Activated B cell treated with CpG ODN at 0.5 μM for 24 hours (primary cell): ENCODE measurements around the gene KRT17. TPM values are rescaled to one million over a fixed set of nuclear protein-coding genes. Genes with fewer than 3 reads are reported as not detected.

ENCODE experiments used
- ATAC-seq: fragments of 200-7000 bp; cut with Tn5 transposase; one replicate; pipeline ENCODE4 v1.10.0; 2021; ENCODE audit warnings: low read depth, mild to moderate bottlenecking, moderate library complexity
- CTCF ChIA-PET: fragments of 350-600 bp; sonication (Branson Sonifier 250); formaldehyde crosslinking; loops from one replicate; lab custom pipeline; 2021; ENCODE audit warnings: antibody characterized with exemption; lab: Charles Lee
- POLR2A ChIA-PET: fragments of 350-600 bp; sonication (Branson Sonifier 250); formaldehyde crosslinking; loops from one replicate; lab custom pipeline; 2021; ENCODE audit warnings: antibody characterized with exemption; lab: Charles Lee
- DNase-seq: peaks from one replicate; pipeline ENCODE4 v3.0.0; 2022
- H3K27ac Mint-ChIP-seq: one replicate; pipeline ENCODE4 v1.8.0; 2020; ENCODE audit warnings: mixed read lengths
- H3K27me3 Mint-ChIP-seq: one replicate; pipeline ENCODE4 v1.8.0; 2021; ENCODE audit warnings: mixed read lengths
- H3K36me3 Mint-ChIP-seq: one replicate; pipeline ENCODE4 v1.8.0; 2021; ENCODE audit warnings: low read depth, mixed read lengths
- H3K4me1 Mint-ChIP-seq: one replicate; pipeline ENCODE4 v1.8.0; 2021; ENCODE audit warnings: mixed read lengths
- H3K4me3 Mint-ChIP-seq: one replicate; pipeline ENCODE4 v1.8.0; 2020; ENCODE audit warnings: mild to moderate bottlenecking, mixed read lengths
- H3K9me3 Mint-ChIP-seq: one replicate; pipeline ENCODE4 v1.8.0; 2020; ENCODE audit warnings: mixed read lengths
- intact Hi-C: fragments of 100-400 bp; cut with micrococcal nuclease; formaldehyde crosslinking; loops from one replicate; pipeline ENCODE4 v1.15.1; 2024
- total RNA-seq: library from RNA; stranded (reverse); gene quantifications from 2 replicates; pipeline ENCODE4 v1.2.3, GENCODE V29; 2022
- TF ChIP-seq, protein P1 (sequence below): fragments of 200-600 bp; IDR thresholded peaks from one replicate; pipeline ENCODE4 v1.8.0; 2022; ENCODE audit warnings: antibody characterized with exemption, mild to moderate bottlenecking

KRT17 gene
- total RNA-seq, 1 donor from 2014 or later, result not detected

DNA sequence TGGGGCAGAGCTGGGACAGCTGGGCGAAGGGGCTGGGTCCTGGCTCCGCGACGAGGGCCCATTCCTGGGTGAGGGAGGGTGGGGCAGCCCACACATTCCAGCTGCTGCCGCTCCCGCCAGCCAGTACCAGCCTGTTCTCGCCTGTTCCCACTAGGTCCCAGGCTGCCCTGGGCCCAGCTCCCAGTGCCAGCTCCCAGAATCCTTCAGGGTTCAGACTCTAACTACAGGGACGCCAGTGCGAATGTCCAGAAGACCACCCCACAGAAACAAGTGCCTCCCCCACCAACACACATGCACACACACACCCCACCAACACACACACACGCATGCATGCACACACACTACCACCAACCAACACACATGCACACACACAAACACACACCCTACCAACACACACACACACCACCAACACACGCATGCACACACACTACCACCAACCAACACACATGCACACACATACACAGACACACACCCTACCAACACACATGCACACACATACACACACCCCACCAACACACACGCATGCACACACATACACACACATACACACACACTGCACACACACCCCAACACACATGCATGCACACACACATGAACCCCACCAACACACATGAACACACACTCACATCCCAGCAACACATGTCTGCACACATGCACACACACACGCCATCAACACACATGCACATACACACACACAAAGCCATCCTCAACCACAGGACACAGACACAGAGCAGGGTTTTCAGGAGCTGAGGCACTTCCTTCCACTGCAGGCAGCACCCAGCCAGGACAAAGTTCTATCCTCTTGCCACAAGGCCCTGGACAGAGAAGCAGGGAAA is 27.5 kb upstream of the KRT17 start:
- no peak for ATAC-seq
- no peaks in the 10 kb centered on the region for H3K36me3 Mint-ChIP-seq
- ChIA-PET CTCF (interaction anchor here (5.0 to 5.3 kb wide), 2 partner anchors 10 to 15 kb away, joined by 66 to 150 read pairs; no protein-coding TSS in a partner anchor), POLR2A (no interaction called here)
- H3K4me1 Mint-ChIP-seq, result peaks cover 10% of the 10 kb centered on the region
- intact Hi-C loops, result no loop called here
- H3K27me3 Mint-ChIP-seq, result no peaks in the 10 kb centered on the region
- DNase-seq, result no peak
- TF ChIP-seq, protein P1, sequence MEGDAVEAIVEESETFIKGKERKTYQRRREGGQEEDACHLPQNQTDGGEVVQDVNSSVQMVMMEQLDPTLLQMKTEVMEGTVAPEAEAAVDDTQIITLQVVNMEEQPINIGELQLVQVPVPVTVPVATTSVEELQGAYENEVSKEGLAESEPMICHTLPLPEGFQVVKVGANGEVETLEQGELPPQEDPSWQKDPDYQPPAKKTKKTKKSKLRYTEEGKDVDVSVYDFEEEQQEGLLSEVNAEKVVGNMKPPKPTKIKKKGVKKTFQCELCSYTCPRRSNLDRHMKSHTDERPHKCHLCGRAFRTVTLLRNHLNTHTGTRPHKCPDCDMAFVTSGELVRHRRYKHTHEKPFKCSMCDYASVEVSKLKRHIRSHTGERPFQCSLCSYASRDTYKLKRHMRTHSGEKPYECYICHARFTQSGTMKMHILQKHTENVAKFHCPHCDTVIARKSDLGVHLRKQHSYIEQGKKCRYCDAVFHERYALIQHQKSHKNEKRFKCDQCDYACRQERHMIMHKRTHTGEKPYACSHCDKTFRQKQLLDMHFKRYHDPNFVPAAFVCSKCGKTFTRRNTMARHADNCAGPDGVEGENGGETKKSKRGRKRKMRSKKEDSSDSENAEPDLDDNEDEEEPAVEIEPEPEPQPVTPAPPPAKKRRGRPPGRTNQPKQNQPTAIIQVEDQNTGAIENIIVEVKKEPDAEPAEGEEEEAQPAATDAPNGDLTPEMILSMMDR, result no peak
- H3K27ac Mint-ChIP-seq, result no peak overlapping the region
- H3K4me3 Mint-ChIP-seq, result no peak overlapping the region
- H3K9me3 Mint-ChIP-seq, result no peaks in the 10 kb centered on the region

DNA sequence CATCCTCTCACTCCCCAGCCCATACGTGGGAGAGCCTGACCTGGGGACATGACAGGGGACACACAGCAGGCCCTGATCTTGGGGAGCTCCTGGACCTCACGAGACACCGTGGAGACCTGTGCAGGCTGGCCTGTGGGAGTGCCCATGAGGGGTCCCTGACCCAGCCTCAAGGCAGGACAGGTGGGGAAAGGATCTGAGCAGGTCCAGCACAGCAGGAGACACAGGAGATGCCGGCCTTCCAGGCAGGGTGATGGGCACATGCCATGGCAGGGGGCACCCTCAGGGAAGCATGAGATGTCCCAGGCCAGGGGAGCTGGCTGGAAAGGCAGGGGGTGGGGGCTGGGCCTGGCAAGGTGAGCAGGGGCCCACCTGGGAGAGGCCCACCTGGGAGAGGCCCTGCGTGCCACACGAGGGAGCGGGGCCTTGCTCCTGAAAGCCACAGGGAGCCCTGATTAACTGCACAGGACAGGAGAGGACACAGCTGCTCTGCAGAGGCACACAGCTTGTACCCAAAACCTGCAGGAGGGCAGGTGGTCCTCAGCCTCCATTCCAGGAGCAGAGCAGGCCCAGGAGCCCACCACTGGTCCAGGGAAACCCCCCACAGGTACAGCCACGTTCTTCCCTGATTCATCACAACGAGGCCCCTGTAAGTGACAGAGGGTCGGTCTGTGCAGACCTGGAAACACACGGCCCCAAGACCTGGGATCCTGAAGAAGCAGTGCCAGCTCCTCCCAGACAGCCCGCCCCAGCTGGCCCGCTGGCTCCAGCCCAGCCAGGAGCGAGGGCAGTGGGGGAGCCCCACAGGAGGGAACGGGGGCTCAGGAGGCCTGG is 26.6 kb upstream of the KRT17 start:
- H3K4me3 Mint-ChIP-seq, result no peak overlapping the region
- DNase-seq (no peak), ATAC-seq (no peak)
- CTCF ChIA-PET, result interaction anchor here (1.6 to 5.3 kb wide), 3 partner anchors 11 to 45 kb away, joined by 4 to 150 read pairs (median 66); no protein-coding TSS in a partner anchor
- TF ChIP-seq, protein P1, result no peak
- no peaks in the 10 kb centered on the region for H3K9me3 Mint-ChIP-seq
- no peaks in the 10 kb centered on the region for H3K27me3 Mint-ChIP-seq
- POLR2A ChIA-PET, result no interaction called here
- H3K27ac Mint-ChIP-seq, result no peak overlapping the region
- no peaks in the 10 kb centered on the region for H3K36me3 Mint-ChIP-seq
- intact Hi-C loops, result no loop called here
- peaks cover 10% of the 10 kb centered on the region for H3K4me1 Mint-ChIP-seq

DNA sequence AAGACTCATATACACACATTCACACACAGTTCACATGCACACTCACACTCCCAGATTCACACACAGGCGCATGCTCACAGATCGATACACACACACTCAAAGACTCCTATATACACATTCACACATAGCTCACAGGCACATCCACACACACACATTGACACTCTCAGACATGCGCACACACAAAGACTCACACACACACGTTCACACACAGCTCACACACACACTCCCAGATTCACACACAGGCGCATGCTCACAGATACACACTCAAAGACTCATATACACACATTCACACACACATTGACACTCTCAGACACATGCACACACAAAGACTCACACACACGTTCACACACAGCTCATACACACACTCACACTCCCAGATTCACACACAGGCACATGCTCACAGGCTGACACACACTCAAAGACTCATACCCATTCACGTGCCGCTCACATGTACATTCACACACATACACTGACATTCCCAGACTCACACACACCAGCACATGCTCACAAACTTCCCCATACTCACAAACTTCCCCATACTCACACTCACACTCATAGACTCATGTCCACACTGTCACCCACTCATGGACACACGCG is 25.6 kb upstream of the KRT17 start:
- TF ChIP-seq, protein P1, result no peak
- intact Hi-C loops, result loop anchor here (5.0 kb wide), 4 partner anchors 328 to 1293 kb away; partner anchors contain the start of gene IGFBP4
- H3K9me3 Mint-ChIP-seq, result no peaks in the 10 kb centered on the region

DNA sequence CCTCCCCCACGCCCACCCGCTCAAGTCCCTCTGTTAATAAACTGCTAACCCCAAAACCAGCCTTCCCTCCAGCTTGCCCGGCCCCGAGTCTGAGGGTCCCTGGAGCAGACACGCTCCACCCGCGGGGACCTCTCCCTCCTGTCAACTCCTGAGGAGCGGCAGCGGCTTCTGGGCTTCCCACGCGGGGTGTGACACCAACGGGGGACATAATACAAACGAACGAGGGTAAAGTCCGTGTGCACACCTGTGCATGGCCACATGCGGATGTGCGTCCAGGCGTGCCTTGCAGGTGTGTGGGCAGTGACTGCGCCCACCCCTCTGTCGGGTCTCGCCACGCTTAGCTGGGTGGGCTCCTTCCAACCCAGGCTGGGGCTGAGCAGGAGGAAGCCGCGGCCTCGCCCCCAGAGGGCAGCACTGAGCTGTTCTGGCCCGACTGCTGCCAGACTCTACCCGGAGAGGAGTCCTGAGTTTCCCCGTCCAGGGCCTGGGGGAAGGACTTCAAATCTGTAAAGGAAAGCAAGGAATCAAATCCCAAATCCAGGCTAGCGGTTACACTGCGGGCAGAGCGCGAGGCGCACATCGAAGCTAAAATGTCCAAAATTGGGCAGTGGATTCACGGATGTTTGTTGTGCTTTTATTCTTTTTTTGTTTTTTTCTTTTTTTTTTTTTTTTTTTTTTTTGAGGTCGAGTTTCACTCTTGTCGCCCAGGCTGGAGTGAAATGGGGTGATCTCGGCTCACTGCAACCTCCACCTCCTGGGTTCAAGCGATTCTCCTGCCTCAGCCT is 24.2 kb upstream of the KRT17 start:
- TF ChIP-seq, protein P1, result peak; percentile 88
- H3K4me1 Mint-ChIP-seq, result peaks cover 10% of the 10 kb centered on the region
- H3K9me3 Mint-ChIP-seq, result no peaks in the 10 kb centered on the region
- peak; percentile 85 for DNase-seq
- H3K36me3 Mint-ChIP-seq, result no peaks in the 10 kb centered on the region
- intact Hi-C loops, result loop anchor here (1.0 to 5.0 kb wide), 13 partner anchors 14 to 1291 kb away; partner anchors contain the start of genes EIF1 and IGFBP4
- peak overlapping the region; percentile 79 for H3K4me3 Mint-ChIP-seq
- CTCF ChIA-PET, result interaction anchor here (0.7 to 5.3 kb wide), 21 partner anchors 9 to 1287 kb away, joined by 3 to 150 read pairs (median 5); partner anchors contain the start of genes EIF1 and TOP2A
- POLR2A ChIA-PET, result interaction anchor here (0.6 to 2.5 kb wide), 10 partner anchors 8 to 1098 kb away, joined by 3 to 34 read pairs (median 6); partner anchors contain the start of gene EIF1
- peak; percentile 91 for ATAC-seq
- peak overlapping the region; percentile 54 for H3K27ac Mint-ChIP-seq
- no peaks in the 10 kb centered on the region for H3K27me3 Mint-ChIP-seq

More for the DNA sequence above, 25.6 kb upstream of the KRT17 start:
- Mint-ChIP-seq H3K27me3 (no peaks in the 10 kb centered on the region), H3K27ac (no peak overlapping the region), H3K4me3 (no peak overlapping the region), H3K4me1 (peaks cover 10% of the 10 kb centered on the region), H3K36me3 (no peaks in the 10 kb centered on the region)
- ChIA-PET CTCF (interaction anchor here (1.6 to 5.3 kb wide), 5 partner anchors 12 to 1034 kb away, joined by 4 to 150 read pairs (median 29); no protein-coding TSS in a partner anchor), POLR2A (interaction anchor here (1.9 to 2.5 kb wide), 3 partner anchors 13 to 39 kb away, joined by 18 to 34 read pairs (median 21); partner anchors contain the start of gene EIF1)
- no peak for ATAC-seq
- no peak for DNase-seq
